CD4-positive, alpha-beta T cell treated with Interferon alpha-2 for 1 hour (primary cell): Measurements from ENCODE around the gene RPH3AL.
A peak's percentile ranks its signal among the peaks of the same experiment; 100 is the strongest.
"Not testable (repeated sequence)": the region's sequence is repeated elsewhere in the genome, so short reads cannot be mapped to it uniquely, and the experiment has no call there.

Experiments used
- DNase-seq, 2 donors: peaks; one replicate each; pipeline ENCODE4 v3.0.0-alpha.2; 2020 to 2022

Gene RPH3AL

GRCh38 chr17:234994-235830 is 117.4 kb downstream of the RPH3AL start:
- not testable (repeated sequence) for DNase-seq

- DNase-seq = peak in 1 of 2 donors; percentile 13
These were observed 118.2 kb downstream of the RPH3AL start for GRCh38 chr17:234163-234993.

DNA sequence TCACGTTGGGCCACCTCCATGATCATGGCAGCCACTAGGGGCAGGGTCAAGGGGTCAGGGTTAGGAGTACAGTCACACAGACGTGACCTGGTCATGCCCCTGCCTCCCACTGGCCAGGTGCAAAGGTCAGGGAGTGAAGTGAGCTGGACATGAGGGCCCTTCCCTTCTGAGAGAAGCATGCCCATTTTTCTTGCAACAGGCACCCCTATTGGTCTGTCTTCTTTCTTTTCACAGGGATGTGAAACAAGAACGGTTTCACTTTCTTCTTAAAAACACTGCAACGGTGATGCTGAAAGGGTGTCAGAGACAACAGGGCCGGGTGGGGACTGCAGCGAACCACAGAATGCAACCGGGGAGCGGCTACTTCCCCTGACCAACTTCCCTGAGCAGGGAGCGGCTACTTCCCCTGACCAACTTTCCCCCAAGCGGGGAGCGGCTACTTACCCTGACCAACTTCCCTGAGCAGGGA is 119.1 kb downstream of the RPH3AL start:
- peak; percentile 6 to 29 for DNase-seq

GRCh38 chr17:231966-232807 is 120.4 kb downstream of the RPH3AL start:
- no peak for DNase-seq

DNA sequence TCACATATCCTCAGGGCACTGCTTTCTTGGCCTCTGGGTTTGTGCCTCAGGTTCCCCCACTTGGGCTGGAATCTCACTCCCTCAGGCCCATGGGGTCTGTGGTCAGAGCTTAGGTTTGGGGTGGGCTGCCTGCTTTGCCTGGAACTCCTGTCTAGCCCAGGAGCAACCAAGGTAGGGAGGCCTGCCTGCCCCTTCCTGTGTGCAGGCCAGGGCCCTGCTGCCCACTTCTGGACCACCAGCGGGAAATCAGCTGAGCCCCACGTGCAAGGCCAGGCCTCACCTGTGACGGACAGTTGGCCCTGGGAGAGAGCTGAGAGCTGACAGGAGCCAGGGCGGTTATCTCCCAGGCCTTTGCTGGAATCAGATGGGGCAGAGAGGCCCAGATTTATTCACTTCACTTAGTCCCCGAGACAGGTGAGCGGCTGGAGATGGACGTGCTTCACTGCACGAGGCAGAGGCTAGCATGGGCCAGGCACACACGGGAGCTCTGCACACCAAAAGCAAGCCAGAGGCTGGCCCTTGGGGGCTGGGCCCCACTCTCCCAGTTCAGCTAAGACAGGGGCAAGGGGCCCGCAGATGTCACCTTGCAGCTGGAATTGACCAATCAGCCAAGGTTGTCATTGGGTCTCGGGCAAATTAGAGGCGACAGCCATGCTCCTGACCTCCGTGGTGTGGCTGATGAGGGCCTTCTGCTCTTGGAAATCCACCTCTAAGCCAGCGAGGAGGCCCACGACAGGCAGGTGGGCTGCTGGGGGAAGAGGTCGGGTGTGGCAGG is 121.2 kb downstream of the RPH3AL start:
- no peak for DNase-seq

DNA sequence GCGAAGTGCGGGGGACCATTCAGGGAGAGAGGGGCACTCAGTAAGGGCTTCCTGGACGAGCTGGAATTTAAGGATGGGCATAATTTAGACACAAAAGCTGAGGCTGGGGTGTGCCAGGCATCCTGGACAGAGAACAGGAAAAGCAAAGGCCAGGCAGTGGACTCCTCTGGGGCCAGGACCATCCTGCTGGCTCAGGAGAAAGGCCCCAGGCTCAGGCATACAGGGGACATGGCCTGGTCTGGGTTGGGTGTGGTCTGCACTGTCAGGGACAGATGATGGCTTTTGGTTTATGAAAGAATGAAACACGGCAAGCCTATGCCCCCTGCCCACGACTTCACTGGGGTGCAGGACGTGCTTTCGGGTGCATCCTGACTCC is 122.2 kb downstream of the RPH3AL start:
- DNase-seq = no peak

- DNase-seq = no peak
These were observed 122.8 kb downstream of the RPH3AL start for GRCh38 chr17:229709-230394.

- no peak for DNase-seq
These were observed 123.5 kb downstream of the RPH3AL start for GRCh38 chr17:228951-229708.

DNA sequence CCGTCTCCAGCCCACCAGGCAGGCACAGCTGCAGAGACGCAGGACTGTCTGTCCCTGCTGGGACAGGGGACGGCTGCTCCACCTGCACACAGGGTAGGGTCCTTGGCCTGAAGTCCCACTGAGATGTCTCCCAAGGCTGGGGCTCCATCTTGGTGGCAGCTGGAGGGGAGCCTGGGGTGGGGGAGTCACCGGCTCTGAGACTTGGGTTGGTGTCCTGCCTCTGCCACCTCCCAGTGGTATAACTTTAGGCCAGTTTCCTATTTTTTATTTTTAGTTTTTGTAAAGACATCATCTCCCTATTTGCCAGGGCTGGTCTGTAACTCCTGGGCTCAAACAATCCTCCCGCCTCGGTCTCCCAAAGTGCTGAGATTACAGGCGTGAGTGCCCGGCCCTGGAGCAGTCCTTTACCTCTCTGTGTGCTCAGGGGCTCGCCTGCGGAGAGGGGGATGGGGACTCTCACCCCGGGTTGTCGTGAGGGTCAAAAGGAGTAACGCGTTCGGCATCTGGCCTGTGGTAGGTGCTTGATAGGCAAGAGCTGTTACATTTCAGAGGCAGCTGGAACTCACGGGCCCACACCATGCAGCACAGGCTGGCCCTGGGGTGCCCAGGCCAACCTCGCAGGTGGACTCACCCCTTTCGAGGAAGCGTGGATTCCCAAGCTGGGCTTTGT is 124.5 kb downstream of the RPH3AL start:
- DNase-seq = no peak

DNA sequence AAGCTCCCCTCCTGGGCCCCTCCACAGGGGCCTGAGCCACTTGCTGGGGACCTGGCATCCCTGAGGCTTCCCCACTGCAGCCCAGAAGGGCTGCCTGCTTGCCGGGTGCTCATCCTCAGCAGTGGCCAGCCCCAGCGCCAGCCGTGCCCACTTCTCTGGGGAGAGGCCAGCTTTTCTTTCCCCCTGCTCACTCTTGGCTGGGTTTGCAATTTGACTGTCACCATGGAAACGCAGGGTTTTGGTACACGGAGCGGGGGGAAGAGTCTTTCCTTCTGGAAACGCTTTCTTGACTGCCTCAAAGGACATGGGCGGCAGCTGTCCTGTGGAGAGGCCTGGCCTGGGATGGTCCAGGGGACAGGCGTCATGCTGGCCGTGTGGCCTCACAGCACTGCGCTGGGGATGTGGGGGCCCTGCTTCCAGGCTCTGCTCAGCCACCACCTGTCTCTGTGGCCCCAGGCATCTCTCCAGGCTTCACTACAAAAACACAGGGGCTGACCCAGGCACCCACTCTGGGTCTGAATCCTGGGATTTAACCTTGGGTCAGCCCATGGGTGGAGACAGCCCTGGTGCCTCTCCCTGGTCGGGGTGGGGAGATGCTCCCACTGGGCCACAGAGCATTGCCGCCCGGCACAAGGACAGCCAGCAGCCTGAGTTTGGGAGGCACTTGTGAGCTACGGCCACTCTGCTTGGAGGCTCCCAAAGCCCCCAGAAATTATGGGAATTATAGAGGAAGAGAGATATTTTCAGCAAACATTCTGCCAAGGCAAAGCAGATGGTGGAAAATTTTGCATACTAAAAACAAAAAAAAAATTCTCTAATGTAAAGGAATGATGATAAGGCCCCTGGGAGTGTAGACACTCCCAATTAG is 125.3 kb downstream of the RPH3AL start:
- DNase-seq = no peak

DNA sequence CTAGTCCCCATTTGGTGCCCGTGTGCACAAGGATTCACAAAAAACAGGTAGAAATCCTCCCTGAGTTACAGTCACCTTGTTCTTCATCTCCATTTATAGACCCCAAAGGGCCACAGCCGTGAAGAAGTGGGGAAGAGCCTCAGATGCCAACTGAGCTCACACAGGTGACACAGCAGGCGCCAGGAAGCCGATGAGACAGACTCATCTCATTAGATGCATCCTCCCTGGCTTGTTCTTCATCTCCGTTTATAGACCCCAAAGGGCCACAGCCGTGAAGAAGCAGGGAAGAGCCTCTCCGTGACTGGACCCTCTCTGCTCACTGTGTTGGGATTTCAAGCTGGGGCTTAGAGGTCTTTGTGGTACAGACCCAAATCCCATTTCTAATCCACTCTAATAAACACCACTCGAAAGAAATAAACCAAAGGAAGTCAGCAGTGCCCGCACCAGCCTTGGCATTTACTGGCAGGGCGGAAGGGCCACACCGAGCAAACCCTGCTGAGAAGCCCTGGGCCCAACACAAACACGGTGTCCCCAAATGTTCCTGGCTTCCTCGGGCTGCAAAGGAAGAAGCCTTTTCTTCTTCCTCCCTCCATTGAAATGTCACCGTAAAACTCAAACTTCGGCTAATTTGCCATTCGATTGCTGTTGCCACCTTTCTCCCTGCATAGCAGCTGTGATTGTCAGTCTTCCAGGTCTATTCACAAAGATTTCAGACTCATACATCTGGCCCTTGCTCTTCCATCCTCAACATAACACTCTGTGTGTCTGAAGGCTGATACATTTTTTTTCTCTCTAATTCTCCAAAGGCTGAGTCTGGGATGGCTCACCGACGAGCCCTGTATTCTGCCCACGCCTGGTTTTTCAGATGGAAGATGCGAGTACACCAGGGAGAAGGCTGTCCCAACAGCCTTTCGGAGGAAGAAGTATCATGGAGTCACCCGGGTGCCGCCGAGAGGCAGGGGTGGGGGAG is 126.2 kb downstream of the RPH3AL start:
- DNase-seq = no peak

GRCh38 chr17:225551-225950 is 127.1 kb downstream of the RPH3AL start:
- DNase-seq = no peak

- not testable (repeated sequence) for DNase-seq
These were observed 128.0 kb downstream of the RPH3AL start for GRCh38 chr17:224576-224975.

- no peak for DNase-seq
These were observed 128.7 kb downstream of the RPH3AL start for GRCh38 chr17:223723-224471.

DNA sequence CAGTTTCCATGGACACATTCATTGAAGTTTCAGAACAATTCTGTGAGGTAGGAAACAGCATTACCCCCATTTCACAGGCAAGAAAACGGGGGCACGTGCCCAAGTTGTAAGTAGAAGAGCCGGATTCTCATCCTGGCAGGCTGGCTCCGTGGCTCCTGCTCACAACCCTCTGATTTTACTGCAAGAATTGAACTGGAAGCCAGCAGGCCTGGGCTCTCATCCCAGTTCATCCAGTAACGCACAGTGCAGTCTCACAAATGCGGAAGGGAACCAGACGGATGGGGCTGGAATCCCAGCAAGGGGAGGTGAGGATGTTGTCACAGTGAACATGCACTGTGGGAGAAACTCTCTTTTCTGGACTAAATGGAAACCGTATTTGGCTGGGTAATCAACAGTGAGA is 130.4 kb downstream of the RPH3AL start:
- DNase-seq = no peak

- no peak for DNase-seq
These were observed 132.9 kb downstream of the RPH3AL start for GRCh38 chr17:219696-220095.
